Activated CD8-positive, alpha-beta memory T cell treated with anti-CD3 and anti-CD28 coated beads for 24 hours (primary cell): Measurements from ENCODE around the gene TGFBR3L.
A peak's percentile ranks its signal among the peaks of the same experiment; 100 is the strongest.
"Not testable (repeated sequence)": the region's sequence is repeated elsewhere in the genome, so short reads cannot be mapped to it uniquely, and the experiment has no call there.

ENCODE experiments used
- DNase-seq: peaks from one replicate; pipeline ENCODE4 v3.0.0-alpha.2; 2020

TGFBR3L gene

DNA sequence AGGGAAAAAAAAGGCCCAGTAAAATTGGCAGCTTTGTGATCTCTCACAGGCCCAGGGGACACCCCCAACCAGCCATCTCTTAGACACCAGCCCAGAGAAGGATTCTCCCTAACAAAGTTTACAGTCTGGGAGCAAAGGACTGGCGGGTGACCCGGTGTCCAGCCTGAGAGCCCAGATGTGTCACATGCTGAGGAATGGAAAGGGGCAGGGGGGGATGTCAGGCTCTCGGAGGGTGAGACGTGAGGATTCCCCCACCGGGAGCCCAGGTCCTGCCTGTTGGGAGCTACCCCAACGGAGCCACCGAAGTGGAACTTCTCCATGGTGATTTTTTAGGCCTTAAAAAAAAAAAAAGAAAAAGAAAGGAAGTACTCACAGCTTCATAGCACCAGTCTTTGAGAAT, 16.1 kb downstream of the TGFBR3L start:
- no peak for DNase-seq

DNA sequence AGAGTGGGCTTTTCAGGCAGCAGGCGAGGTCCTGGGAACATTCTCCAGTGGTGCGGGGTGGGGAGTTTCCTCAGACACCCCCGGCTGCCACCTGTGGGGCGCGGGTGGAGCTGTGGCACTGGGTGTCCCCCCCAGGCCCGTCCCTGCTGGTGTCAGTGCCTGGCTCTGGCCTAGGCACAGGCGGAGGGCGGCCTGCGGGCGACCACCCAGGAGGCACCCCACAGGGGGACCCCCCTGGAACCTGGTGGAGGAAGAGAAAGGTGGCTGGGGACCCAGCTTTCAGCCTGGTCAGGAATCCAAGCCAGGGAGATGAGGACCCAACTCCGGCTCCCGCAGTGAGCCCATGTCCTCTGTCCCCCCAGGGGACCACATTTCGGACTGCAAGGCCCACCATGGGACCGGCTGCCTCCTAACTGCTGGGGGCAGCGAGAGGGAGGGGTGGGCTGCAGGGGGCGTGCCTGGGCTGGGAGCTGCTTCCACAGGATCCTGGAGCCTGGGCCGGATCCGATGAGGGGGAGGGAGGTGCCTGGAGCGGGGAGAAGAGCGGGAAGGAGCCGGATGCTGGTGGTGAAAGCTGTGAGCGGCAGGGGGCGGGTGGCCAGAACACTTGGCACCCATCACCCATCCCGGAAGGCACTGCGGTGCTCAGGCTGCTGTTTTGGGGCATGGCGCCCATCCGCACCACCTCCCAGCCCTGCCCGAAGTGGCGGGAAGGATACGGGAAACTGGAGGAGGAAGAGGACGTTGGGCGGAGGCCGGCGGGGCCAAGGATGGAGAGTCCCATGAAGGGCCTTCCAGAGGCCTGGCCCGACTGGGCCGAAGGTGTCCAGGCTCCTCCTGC, 16.8 kb downstream of the TGFBR3L start:
- DNase-seq, result no peak

DNA sequence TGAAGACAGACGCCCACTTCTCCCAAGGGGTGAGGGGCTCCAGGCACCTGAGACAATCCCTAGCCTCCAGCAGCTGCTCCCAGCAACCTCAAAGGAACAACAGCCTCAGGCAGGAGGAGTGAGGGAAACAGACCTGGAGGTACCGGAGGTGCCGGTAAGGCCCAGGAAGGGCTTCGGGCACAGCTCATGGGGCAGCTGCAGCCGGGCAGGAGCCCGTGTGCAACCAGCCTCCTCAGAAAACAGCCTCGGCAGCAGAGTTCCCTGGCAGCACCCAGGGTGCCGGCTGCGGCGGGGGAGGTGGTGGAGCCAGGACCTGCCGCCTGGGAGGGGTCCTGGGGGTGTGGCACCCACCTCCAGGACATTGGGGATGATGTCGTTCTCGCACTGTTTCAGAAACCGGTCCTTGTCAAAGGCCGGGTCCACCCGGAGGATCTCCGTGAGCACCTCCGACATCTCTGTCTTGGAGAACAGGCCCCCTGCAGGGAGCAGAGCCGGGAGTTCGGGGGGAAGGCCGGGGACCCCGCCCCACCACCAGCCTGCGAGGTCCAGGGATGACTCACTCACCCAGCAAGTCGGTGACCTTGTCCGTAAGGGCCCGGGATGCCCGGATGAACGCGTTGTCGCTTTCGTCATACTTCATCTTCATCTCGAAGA, 17.8 kb downstream of the TGFBR3L start:
- DNase-seq, result no peak

DNA sequence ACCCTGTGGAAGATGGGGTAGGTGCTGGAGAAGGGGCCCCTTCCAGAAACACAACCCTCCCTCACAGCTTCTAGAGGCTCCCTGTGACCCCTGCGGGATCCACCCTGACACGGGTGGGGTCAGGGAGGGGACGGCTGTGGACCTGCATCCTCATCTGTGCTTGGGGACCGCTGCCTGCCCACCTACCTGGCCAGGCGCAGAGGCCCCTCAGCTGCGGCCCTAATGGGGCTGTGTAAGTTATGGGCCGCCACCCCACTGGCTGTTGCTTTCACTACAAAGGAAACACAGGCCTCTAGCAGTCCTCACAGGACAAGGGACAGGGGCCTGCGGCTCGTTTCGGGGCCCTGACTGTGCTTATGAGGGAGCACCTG, 18.3 kb downstream of the TGFBR3L start:
- no peak for DNase-seq

DNA sequence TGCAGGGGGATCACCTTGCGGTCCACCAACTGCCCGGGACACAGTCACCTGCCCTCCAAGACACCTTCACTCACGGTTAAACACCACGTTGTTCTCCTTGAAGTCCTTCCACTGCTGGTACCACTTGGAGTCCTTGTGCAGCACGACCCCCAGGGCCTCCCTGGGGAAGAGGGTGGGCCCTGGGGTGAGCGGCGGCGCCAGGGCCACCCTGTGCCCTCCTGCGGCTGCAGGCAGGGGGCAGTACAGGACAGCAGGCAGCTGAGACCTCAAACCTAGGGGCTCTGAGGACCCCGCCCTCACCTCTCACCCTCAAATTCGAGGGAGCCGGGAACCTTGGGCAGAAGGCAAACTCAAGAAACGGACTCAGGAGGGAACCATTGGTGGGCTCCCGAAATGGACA, 18.8 kb downstream of the TGFBR3L start:
- DNase-seq, result no peak

DNA sequence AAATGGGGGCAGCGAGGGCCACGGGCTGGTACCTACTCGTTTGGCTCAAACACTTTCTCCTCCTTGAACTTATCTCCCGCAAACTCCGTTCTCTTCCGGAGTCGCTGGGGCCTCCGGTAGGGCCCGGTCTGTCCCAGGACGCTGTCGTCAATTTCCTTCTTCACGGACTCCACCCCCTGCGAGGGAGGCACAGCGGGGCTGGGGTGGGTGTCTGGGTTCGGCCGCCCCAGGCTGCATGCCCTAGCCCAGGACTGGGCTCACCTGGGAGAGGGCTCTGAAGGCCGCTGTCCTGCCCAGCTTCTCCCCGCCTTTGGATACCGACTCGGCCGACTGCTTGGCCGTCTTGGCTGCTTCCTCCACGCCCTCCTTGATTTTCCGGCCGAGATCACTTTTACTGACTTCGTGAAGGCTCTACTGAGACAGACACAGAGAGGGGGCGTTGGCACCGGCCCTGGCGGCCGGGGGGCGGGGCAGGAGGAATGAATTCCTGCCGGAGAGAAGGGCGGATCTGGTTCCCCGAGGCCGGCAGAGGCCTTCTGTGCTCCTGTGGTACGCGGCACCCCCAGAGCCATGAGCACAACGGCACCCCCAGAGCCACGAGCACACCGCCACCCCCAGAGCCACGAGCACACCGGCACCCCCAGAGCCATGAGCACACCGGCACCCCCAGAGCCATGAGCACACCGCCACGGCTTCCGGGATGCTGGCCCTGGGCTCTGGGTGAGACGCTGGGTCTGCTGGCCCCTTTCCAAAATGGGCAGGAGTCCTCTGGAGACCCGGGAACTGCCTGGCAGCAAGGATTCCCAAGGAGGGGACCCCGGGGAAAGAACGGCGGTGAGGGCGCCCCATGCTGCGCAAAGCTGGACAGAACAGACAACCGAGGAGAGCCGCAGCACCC, 19.4 kb downstream of the TGFBR3L start:
- no peak for DNase-seq

DNA sequence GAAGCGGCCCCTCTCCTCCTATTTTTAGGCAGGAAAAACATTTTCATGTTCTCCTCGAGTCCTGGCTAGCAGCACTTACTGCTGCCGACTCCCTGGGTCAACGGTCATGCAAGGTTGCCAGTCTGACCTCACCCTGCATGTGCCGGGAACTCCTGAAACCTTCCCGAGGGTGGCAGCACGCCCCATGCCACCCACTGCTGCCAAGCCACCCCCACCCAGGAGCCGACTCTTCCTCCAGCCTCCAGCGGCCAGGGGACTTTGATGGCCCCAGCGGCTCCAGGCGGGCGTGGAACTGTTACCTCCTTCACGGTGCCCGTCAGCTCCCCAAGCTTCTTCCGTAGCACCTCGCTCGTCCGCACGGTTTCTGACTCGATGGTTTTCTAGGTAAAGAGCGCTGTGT, 20.1 kb downstream of the TGFBR3L start:
- no peak for DNase-seq

DNA sequence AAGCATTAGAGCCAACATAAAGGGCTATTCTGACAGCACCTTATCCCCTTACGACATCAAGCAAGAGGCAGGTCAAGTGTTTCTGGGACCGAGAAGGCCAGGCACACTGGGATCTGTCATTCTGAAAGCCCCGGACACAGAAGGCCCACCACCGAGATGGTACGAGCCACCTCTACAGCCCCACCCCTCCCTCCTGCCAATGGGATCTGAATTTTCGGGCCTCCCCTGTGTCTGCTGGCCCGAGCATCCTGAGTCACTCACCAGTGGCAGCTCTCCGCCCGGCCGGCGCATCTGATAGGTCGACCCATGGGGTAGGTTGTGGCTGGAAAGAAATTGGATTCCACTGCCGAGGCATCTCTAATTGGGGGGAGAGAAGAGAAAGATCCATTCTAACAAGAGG, 26.2 kb downstream of the TGFBR3L start:
- DNase-seq, result no peak

DNA sequence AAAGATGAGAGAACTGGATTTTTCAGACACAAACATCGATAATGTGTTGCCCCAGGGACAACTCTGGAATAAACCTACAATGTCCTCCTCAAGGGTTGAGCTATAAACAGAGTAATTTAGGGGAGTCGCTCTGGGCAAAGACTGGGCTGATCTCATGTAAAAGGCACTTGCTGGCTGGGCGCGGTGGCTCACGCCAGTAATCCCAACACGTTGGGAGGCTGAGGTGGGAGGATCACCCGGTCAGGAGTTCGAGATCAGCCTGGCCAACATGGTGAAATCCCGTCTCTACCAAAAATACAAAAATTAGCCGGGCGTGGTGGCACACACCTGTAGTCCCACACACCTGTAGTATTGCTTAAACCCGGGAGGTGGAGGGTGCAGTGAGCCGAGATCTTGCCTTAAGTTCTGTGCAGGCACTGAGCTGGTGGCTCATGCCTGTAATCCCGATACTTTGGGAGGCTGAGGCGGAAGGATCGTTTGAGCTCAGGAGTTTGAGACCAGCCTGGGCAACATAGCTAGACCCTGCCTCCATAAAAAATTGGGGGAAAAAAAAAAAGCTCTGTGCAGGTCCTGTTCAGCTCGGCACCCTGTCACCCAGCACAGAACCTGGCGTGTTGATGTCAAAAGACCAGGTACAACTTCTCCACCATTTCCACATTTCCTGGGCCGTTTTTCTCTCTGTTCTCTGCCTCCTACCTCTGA, 27.4 kb downstream of the TGFBR3L start:
- no peak for DNase-seq

DNA sequence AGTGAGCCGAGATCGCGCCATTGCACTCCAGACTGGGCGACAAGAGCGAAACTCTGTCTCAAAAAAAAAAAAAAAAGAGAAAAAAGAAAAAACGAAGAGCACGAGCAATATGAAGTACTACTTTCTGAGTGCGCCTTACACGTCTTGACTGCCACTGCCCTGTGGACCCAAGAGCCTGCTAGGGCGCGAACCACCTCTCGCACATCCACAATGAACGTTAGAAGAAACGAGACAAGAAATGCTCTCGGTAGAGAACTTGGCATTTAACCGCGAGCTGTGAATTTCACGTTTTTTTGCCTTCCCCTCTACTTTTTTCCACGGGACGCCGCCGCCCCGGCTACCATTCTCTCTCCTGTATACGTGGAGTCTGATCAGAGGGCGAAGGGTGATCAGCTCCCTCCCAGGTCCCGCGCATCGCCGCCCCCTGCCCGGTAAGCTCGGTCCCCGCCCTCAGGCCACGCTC, 28.4 kb downstream of the TGFBR3L start:
- no peak for DNase-seq

DNA sequence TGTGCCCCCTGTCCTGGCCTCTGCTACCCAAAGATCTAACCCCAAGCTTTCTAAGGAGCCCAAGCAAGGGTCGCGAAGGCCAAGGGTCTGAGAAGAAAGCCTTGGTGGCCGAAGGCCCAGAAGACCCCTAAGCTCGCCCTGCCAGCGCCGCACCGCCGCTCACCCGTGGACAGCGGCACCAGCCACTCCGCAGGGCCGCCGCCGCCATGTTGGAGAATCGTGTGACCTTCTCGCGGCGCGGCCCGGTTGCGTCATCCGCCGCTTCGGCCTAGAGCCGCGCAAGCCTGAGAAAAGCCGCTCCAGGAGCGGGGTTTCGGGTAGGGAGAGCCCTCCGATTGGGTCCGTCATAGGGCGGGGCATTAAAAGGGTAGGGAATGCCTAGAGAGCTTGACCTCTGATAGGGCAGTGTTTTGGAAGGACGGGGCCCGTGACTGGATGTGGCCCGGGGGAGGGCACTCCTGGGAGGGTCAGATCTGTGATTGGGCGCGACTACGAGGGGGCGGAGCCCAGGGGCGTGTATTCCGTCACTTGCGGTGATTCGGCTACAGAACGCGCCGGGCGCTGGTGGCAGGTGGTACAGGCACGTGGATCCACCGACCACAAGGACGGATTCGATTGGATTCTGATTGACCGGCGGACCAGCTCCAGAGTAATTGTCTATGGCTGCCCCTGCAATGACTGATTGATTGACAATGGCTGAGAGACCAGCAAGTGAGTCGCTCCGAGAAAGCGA, 29.0 kb downstream of the TGFBR3L start, which contains the start of gene TIMM44:
Gene TIMM44 (minus strand): TSS at position 223 of the 733 bp plus-strand sequence. CDS start 15 bp downstream, at position 208.
- DNase-seq, result peak; percentile 98

DNA sequence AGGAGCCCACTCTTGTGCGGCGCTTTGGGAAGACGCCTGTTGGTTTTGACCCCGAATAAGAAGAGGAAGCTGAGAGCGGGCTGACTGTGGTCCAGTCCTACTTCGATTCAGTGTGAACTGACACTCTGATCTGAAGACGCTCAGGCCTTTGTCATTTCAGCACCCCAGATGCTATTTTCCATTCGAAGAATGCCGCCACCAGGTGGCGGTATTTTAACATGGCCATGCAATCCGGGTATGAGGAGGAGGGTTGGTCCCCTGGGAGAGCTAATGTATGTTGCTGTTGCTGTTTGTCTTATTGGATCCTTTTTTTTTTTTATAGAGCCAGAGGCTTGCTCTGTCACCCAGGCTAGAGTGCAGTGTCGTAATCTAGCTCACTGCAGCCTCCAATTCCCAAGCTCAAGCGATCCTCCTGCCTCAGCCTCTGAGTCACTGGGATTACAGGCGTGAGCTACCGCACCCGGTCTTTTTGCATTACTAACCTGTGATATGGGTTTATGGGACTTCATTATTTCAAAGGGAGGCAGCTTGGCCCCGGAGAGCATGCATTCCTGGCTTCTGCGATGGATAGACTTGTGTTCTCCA, 29.6 kb downstream of the TGFBR3L start:
- peak; percentile 95 for DNase-seq

DNA sequence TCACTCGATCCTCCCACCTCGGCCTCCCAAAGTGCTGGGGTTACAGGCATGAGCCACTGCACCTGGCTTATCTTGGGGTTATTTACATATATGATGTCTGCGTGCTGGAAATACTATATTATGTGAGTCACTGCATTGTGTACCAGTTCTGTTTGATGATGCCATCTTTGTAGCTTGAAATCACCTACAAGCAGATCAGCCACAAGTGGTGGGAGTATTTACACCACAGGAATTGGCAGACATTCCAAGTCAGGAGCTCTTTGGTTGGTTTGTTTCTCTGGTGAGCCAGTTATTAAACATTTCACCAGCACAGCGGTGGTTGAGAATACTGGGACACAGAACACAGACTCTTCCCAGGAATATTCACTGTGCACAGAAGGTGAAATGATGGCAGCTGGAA, 33.3 kb downstream of the TGFBR3L start:
- no peak for DNase-seq

DNA sequence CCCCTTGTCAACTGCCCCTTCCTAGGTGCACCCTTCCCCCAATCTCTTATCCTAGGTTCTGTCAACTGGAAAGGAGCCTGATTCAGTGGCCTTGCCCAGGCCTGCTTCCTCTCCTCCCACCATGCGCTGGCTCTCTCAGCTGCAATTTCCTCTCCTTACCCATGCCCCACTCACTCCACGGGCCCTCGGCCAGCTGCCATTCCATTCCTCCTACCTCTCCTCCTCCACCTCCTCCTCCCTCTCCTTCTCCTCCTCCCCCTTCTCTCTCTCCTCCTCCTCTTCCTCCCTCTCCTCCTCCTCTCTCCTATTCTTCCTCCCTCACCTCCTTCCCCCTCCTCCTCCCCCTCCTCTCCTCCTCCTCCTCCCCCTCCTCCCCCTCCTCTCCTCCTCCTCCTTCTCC, 38.4 kb downstream of the TGFBR3L start:
- no peak for DNase-seq

DNA sequence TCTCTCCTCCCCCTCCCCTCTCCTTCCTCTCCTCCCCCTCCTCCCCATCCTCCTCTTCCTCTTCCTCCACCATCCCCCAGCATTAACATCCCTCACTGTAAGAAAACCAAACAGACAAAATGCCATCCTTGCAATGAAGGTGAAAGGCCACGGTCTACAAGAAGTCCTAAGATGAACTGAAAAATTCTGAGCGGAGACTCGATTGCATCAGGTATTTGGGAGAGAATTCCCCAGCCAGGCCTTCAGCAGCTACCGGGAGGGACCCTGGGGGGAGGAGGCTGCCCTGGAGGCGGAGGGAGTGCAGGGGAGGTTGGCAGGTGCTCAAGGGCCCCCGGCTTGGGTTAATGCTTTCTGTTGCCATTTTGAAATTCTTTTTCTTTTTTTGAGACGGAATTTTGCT, 38.9 kb downstream of the TGFBR3L start:
- DNase-seq, result no peak

DNA sequence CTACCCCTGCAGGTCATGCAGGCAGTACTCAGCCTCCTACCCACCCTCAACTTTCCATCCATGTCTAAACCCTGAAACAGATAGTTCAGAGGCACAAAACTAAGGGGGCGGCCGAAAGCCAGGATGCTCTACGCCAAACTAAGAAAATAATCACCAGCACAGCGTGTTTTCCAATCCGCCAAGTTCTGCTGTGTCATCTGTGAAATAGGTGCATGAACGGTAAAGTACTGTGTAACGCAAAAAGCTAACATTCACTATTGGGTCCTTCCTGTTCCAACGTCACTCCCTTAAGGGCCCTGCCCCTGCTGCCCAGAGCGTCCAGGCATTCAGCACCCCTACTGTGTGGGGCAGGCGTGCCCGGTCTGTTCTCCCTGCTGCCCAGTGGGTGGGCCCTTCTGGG, 41.1 kb downstream of the TGFBR3L start:
- DNase-seq, result no peak

DNA sequence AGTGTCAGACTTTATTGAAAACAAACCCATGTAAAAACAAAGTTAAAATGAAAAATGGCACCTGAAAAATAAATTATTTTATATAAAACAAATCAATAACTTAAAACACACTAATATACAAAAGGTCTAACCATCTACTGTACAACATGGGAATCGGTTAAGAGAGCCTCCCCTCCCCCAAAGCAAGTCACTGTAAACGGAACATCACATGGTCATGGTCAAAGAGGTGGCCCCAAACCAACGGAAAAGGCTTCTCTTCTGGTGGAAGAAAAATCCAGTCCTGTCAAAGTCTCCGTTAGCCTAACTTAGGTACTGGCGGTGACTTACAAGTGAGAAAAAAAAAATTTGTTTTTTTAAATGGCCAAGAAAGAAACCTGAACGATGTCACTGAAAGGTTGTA, 44.6 kb downstream of the TGFBR3L start:
- DNase-seq, result no peak

DNA sequence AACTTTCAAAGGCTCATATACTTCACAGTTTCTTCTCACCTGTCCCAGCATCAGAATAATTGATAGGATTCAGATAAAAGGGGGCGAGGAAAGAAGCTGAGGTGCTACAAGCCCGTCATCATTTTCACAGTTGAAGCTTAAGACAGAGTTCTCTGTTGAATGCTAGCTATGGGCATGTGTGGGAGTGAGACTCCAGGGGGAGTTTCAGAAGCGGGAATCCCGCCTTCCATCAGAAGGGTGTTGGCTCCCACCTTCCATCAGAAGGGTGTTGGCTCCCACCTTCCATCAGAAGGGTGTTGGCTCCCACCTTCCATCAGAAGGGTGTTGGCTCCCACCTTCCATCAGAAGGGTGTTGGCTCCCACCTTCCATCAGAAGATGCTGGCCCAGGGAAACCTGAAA, 46.5 kb downstream of the TGFBR3L start:
- not testable (repeated sequence) for DNase-seq

DNA sequence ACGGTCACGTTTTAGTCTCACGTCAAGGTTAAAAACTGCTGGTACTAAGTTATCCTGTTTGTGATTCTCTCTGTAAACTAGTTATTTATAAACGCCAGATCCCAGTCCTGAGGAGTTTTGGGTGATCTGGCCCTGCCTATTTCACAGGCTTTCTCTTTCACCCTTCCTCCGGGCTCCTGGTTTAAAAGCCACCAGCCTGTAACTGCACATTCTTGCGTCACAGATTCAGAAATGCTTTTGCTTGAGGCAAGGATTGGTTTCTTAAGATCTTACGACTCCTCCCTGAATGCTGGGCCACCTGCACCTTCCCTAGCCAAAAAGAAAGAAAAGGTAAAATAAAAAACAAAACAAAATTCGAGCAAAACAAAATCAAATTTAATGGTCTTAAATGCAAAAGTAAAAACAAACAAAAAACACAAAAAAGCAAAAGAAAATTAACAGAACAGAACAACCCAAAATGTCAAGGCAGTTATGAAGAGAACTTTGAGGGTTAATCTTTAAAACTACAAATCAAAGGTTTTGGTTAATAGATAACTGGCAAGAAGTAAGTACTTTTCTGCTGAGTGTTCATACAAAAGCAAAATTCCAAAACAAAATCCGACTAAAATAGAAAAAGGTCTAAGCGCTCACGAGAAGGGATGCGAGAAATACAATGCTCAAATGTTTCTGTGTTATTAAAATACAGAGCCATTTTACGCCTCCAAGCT, 47.4 kb downstream of the TGFBR3L start:
- no peak for DNase-seq

DNA sequence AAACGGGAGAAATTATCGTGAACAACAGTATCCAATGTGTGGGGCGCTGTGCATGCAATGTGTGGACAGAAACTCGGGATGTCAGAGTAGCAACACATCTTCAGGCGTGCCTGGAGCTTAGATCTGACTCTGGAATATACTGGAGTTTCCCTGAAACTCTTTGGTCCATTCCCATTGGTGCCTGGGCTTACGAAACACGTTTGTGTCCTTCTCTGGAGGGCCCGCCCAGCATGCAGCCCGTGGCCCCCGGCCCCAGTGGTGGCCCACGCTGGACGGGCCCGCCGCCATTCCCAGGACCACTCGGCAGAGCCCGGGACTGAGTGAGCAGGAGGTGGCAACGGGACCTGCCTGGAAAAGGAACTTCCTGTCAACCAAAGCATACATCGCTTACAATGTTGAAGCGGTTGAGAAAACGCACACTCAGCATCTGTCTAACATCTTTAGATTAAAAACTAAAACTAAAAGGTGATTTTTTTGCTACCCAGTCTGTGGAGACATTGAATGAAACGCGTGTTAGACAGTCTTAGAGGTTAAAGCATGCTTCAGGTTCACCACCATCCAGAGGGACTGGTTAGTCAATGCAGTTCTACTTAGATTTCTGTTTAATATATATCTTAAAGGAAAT, 48.1 kb downstream of the TGFBR3L start:
- no peak for DNase-seq
